Fibroblast of villous mesenchyme (primary cell): ENCODE results near the gene RPL15. TPM values are rescaled to one million over a fixed set of nuclear protein-coding genes. Genes with fewer than 3 reads are reported as not detected.

Experiments used
- DNase-seq: peaks from one replicate; pipeline ENCODE4 v3.0.0-alpha.2; 2010; ENCODE audit warnings: low read depth
- H3K4me3 ChIP-seq: 2 replicates; pipeline ENCODE4 v1.5.1; 2011; ENCODE audit warnings: low read depth, mild to moderate bottlenecking, low read length
- total RNA-seq: library from RNA; depleted of rRNA; stranded (reverse); fragments of >200 nt; gene quantifications from 2 replicates; pipeline ENCODE4 v1.2.3, GENCODE V29; 2012
- TF ChIP-seq, protein P1 (sequence below): IDR thresholded peaks from 2 replicates; pipeline ENCODE4 v1.5.1; 2012; ENCODE audit warnings: low read depth, mild to moderate bottlenecking, low read length; ENCODE audit not compliant: insufficient read depth

The RPL15 gene
- total RNA-seq, 1 donor = 1,935 TPM

DNA sequence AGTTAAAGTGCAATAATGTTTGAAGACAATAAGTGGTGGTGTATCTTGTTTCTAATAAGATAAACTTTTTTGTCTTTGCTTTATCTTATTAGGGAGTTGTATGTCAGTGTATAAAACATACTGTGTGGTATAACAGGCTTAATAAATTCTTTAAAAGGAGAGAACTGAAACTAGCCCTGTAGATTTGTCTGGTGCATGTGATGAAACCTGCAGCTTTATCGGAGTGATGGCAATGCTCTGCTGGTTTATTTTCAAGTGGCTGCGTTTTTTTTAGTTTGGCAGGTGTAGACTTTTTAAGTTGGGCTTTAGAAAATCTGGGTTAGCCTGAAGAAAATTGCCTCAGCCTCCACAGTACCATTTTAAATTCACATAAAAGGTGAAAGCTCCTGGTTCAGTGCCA lies 2.7 kb downstream of the RPL15 start:
- TF ChIP-seq, protein P1, sequence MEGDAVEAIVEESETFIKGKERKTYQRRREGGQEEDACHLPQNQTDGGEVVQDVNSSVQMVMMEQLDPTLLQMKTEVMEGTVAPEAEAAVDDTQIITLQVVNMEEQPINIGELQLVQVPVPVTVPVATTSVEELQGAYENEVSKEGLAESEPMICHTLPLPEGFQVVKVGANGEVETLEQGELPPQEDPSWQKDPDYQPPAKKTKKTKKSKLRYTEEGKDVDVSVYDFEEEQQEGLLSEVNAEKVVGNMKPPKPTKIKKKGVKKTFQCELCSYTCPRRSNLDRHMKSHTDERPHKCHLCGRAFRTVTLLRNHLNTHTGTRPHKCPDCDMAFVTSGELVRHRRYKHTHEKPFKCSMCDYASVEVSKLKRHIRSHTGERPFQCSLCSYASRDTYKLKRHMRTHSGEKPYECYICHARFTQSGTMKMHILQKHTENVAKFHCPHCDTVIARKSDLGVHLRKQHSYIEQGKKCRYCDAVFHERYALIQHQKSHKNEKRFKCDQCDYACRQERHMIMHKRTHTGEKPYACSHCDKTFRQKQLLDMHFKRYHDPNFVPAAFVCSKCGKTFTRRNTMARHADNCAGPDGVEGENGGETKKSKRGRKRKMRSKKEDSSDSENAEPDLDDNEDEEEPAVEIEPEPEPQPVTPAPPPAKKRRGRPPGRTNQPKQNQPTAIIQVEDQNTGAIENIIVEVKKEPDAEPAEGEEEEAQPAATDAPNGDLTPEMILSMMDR = no peak
- no peak overlapping the region for H3K4me3 ChIP-seq
- no peak for DNase-seq

DNA sequence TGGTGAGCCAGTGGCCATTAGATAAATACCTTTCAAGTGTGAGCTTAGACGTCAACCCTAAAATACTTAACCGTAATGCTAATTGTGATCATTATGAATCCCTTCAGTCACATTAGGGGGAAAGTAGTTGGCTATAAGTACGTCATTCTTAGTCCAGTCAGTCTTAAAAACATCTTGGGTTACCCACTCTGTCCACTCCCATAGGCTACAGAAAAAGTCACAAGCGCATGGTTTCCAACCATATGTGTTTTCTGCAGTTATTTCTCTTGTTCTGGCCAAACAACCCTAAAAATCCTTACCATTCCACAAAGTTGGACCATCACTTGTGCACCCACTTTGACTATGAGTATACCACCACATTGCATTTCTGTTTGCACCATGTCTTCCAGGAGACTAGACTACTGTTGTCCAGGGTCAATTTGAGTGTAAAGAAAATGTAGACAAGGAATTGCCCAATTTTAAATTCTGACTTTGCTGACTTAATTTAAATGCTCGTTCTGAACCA lies 3.3 kb downstream of the RPL15 start:
- no peak for DNase-seq
- H3K4me3 ChIP-seq = no peak overlapping the region
- TF ChIP-seq, protein P1 = no peak

DNA sequence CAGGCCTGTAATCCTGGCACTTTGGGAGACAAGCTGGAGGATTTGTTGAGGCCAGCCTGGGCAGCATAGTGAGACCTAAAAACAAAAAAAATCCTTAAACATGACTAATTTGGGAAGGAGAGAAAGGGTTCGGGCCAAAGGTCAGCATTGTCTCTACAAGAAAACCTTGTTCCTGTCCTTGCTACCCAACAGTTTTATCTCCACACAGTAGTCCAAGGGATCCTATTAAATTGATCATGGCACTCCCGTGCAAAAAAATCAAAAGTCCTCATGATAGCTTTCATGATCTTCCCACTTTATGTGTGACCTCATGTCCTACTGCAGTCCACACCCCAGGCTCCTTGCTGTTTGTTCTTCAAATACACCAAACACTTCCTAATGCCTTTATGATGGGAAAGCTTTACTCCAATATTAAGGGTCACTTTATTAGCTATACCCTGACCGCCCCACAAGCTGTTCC lies 4.2 kb downstream of the RPL15 start:
- no peak overlapping the region for H3K4me3 ChIP-seq

DNA sequence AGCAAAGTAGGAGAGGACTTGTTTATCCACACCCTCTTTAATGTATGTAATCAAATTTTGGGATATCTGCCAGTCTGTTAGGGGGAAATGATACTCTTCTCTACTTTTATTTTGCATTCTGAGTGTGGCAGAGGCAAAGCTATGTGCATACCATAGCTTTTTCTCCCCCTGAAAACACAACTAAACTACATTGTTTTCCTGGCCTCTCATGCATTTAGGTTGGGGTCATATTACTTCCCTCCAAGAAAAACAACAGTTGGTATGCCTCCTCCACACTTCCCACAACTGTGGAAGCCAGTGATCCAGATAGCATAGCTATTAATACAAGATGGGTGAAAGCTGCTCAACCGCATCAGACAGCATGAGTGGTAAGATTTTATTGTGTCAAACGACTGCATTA lies 6.9 kb downstream of the RPL15 start:
- TF ChIP-seq, protein P1 = no peak
- no peak overlapping the region for H3K4me3 ChIP-seq
- DNase-seq = peak; percentile 47

More for the DNA sequence above, 4.2 kb downstream of the RPL15 start:
- DNase-seq = no peak
- TF ChIP-seq, protein P1 = no peak

DNA sequence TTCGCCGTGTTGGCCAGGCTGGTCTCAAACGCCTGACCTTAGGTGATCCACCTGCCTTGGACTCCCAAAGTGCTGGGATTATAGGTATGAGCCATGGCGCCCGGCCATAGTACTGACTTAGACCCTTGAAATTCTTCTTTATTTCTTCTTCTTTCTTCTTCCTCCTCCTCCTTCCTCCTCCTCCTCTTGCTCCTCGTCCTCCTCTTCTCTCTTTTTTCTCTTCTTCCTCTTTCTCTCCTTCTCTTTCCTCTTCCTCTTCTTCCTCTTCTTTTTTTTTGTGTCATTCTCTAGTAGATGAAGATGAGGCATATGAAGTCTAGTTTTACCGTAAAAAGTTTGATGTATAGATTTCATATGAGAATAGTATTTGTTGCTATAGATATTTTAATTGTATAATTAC lies 9.3 kb downstream of the RPL15 start:
- no peak for DNase-seq
- TF ChIP-seq, protein P1 = no peak
- no peak overlapping the region for H3K4me3 ChIP-seq

DNA sequence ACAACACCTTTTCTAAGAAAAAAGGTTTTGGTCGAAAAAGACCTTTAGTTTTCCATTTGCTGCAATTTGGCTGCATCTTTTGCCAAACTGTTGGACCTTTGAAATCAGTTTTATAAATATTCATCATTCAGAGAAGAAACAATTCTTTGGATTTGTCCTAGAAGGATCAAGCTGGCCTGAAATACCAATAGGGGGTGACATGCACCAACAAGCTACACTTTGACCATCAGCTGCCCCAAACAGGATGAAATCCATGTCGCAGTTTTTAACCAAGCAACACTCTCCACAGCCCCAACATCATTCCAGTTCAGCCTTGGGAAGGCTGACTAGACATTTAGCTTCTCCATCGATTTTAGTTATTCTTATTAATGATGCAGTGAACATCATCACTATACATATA lies 9.8 kb downstream of the RPL15 start:
- H3K4me3 ChIP-seq = no peak overlapping the region
- no peak for DNase-seq
- TF ChIP-seq, protein P1 = no peak

DNA sequence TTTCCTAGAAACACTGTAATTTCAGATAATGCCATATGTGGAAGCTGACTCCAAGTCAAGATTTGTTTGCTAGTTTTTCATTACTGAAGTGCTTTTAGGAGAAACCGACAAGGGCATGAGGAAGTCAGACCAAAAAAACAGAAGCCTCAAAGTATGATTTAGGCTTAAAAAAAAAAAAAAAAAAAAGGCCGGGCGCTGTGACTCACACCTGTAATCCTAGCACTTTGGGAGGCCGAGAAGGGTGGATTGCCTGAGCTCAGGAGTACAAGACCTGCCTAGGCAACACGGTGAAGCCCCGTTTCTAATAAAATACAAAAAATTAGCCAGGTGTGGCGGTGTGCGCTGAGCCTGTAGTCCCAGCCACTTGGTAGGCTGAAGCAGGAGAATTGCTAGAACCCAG lies 11.6 kb downstream of the RPL15 start:
- no peak overlapping the region for H3K4me3 ChIP-seq
- no peak for DNase-seq
- TF ChIP-seq, protein P1 = no peak
